ENCODE measurements around the gene FTO. TPM values are rescaled to one million over a fixed set of nuclear protein-coding genes. Genes with fewer than 3 reads are reported as not detected.
A peak's percentile ranks its signal among the peaks of the same experiment; 100 is the strongest.

FTO gene
- polyA plus RNA-seq, 2 of the 4 experiments (the other 2 are of a cell fraction), result 48.7 to 101 TPM

DNA sequence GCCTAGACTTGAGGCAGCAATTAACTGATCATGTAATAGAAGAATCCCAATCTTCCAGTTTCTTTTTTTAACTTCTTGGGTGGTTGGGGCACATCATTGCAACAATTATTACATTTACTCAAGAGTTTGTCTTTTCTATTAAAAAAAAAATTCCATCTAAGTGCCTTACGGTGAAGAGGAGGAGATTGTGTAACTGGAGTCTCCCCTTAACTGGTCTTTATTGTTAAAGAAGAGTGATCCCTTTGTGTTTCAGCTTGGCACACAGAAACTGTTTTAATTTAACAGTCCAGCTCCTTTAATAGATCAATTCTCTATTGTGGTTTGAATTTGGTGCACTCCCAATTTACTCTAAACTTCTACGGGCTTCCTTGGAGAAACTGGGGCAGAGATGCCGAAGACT is 75.2 kb downstream of the FTO start:
- no peak for ATAC-seq
- TF ChIP-seq ZFP36 (IDR thresholded peaks at IDR 0.05; ENCODE audit: borderline replicate concordance, partially characterized antibody) (no peak), BHLHE40 (IDR thresholded peaks at IDR 0.05; ENCODE audit: low read depth, low read length) (no peak), RAD21 (conservative IDR thresholded peaks at IDR 0.05 in 1 of 2, IDR thresholded peaks at IDR 0.05 in 1 of 2) (no peak)
- H3K4me3 ChIP-seq, result no peak overlapping the region
- no peak for FAIRE-seq
- H3K4me1 ChIP-seq, result peaks cover 81% of the 10 kb centered on the region
- ChIA-PET CTCF (no interaction called here), POLR2A (no interaction called here)
- no peak for DNase-seq (ENCODE audit: low read depth in 1 of 2, low spot score in 1 of 2)
- H3K27ac ChIP-seq, result peak overlapping the region in 1 of 2 experiments; percentile 67; a peak in 2 of 6 replicates
- H3K4me2 ChIP-seq, result no peak overlapping the region
- 87% methylated on average over 3 of the region's 3 CpGs for WGBS (ENCODE audit: missing lambda C conversion rate)
- H3K9me3 ChIP-seq, result no peaks in the 10 kb centered on the region

DNA sequence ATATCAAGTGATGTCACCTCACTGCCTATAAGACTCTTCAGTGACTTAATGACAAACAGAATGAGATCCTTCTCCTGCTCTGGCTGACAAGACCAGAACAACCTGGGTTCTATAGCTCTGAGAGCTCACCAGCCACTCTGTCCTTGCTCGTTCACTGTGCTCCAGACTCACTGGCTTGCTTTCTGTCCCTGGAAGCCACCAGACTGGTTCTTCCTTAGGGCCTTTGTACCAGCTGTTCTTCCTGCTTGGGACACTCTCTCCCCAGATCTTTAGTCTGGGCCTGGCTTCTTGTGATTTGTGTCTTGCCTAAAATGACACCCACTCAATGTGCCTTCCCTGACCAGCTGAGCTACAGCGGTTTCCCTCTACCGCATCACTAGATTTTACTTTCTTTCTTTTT is 76.1 kb downstream of the FTO start:
- CTCF ChIA-PET, result interaction anchor here (1.1 kb wide), 1 partner anchor 1158 kb away, joined by 3 read pairs; no protein-coding TSS in a partner anchor
- Histone ChIP-seq H3K27ac (peak overlapping the region; percentile 59 to 67; a peak in 5 of 6 replicates), H3K4me2 (peak overlapping the region; percentile 75; the same call in 2 of the 3 replicates), H3K4me1 (peaks cover 81% of the 10 kb centered on the region), H3K4me3 (no peak overlapping the region), H3K9me3 (no peaks in the 10 kb centered on the region)
- FAIRE-seq (no peak), DNase-seq (ENCODE audit: low read depth in 1 of 2, low spot score in 1 of 2) (no peak), ATAC-seq (no peak)
- WGBS (ENCODE audit: missing lambda C conversion rate), result 99% methylated on average over 3 of the region's 3 CpGs
- no peak for TF ChIP-seq RFX5 (IDR thresholded peaks at IDR 0.05)
- no peak for TF ChIP-seq RNF2 (IDR thresholded peaks at IDR 0.05; ENCODE audit: borderline replicate concordance, low read depth)
- POLR2A ChIA-PET, result no interaction called here

DNA sequence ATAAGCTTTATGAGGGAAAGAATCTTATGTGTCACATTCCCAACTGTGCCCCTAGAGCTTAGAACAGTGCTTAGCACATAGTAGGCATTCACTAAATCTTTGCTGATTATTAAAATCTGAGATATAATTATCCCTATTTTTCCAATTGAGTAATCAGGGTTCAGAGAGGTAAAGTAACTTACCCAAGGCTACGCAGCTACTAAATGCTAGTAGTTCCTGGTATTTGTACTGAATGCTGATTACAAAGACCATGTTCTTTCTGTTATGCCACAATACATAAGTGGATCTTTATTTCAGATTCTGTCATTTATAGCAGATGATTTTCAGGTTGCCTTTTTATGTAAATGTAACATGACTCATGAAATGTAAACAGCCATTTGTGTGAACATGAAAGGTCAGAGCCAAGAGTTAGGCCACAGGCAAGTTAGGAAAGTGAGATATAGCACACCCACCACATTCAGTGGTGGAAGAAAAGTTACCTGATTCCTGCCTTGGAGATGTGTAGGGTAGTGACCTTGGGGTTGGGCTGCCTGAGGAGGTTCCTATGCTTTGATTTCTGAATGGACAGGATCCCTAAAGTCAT is 77.2 kb downstream of the FTO start:
- H3K4me1 ChIP-seq, result peaks cover 77% of the 10 kb centered on the region

DNA sequence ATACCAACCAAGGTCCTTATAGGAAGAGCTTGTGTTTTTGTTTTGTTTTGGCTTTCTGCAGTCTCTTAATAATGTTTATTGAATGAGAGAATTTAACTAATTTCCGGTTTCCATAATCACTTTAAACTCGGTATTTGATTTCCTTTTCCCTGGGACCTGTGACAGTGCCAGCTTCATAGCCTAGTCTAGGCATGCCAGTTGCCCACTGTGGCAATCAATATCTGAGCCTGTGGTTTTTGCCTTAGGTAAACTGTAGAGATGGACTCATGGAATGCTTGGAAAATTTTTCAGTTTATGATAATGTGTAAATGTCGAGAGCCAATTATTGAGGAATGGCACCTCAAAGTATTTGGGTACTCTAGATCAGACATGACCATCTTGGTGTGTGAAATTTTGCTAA is 78.2 kb downstream of the FTO start:
- FAIRE-seq, result no peak

More for the DNA sequence above, 77.2 kb downstream of the FTO start:
- CTCF ChIA-PET, result interaction anchor here (0.6 to 1.2 kb wide), 3 partner anchors 12 to 1424 kb away, joined by 3 to 4 read pairs (median 3); no protein-coding TSS in a partner anchor
- peak overlapping the region; percentile 56 to 59 for H3K27ac ChIP-seq
- POLR2A ChIA-PET, result no interaction called here
- FAIRE-seq, result peak; percentile 89
- no peaks in the 10 kb centered on the region for H3K9me3 ChIP-seq
- whole genome bisulfite sequencing (ENCODE audit: missing lambda C conversion rate), result 77% methylated on average over 1 of the region's 1 CpG
- DNase-seq (ENCODE audit: low read depth in 1 of 2, low spot score in 1 of 2), result peak in 1 of 2 experiments; percentile 45
- TF ChIP-seq, protein P1, sequence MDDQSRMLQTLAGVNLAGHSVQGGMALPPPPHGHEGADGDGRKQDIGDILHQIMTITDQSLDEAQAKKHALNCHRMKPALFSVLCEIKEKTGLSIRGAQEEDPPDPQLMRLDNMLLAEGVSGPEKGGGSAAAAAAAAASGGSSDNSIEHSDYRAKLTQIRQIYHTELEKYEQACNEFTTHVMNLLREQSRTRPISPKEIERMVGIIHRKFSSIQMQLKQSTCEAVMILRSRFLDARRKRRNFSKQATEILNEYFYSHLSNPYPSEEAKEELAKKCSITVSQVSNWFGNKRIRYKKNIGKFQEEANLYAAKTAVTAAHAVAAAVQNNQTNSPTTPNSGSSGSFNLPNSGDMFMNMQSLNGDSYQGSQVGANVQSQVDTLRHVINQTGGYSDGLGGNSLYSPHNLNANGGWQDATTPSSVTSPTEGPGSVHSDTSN (IDR thresholded peaks at IDR 0.05), result no peak
- peak; percentile 47; the same call in 1 of the 2 replicates for TF ChIP-seq JUNB (IDR thresholded peaks at IDR 0.05)
- TF ChIP-seq FOSL2 (IDR thresholded peaks at IDR 0.05), result peak; percentile 41; the same call in 1 of the 2 replicates
- TF ChIP-seq FOSL2 (CRISPR knock-in tag; IDR thresholded peaks at IDR 0.05), result peak; percentile 81
- peak overlapping the region; percentile 75 for H3K4me2 ChIP-seq
- ATAC-seq, result peak in 1 of 2 experiments; percentile 59; a peak in 3 of 6 replicates
- no peak overlapping the region for H3K4me3 ChIP-seq

DNA sequence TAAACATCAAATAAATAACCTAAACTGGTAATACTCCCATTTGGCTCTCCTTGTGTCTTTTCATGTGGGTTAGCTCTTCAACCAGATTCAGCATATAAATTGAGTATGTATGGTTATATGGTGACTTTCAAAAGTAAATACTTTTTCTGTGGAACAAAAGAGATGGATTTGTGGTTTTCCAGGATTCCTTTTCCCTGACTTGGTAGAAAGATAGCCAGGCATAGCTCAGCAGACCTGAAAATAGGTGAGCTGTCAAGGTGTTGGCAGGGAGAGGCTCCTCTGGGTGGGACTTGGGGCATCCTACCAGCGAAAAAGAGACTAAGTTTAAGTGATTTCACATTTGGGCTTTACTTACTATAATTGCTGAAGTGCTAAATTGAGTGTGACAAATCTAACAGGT is 80.3 kb downstream of the FTO start:
- ChIA-PET CTCF (interaction anchor here (0.7 to 1.5 kb wide), 3 partner anchors 9 to 15 kb away, joined by 3 to 6 read pairs (median 4); no protein-coding TSS in a partner anchor), POLR2A (no interaction called here)
- ATAC-seq (no peak), DNase-seq (ENCODE audit: low read depth in 1 of 2, low spot score in 1 of 2) (no peak), FAIRE-seq (no peak)
- Histone ChIP-seq H3K4me3 (no peak overlapping the region), H3K4me2 (0 out of 3 replicates have a peak overlapping the region, but pooled peaks have one; percentile 3), H3K27ac (peak overlapping the region in 1 of 2 experiments; percentile 60; a peak in 3 of 6 replicates), H3K9me3 (no peaks in the 10 kb centered on the region), H3K4me1 (peaks cover 68% of the 10 kb centered on the region)
- 82% methylated on average over 1 of the region's 1 CpG for WGBS (ENCODE audit: missing lambda C conversion rate)
- TF ChIP-seq MAFK (IDR thresholded peaks at IDR 0.05; ENCODE audit: partially characterized antibody) (no peak), SREBF2 (IDR thresholded peaks at IDR 0.05) (no peak), FOXS1 (CRISPR knock-in tag; IDR thresholded peaks at IDR 0.05) (no peak), CEBPB (IDR thresholded peaks at IDR 0.05) (no peak), EHF (CRISPR knock-in tag; IDR thresholded peaks at IDR 0.05) (no peak), ZFP36 (IDR thresholded peaks at IDR 0.05; ENCODE audit: borderline replicate concordance, partially characterized antibody) (no peak), EHMT2 (IDR thresholded peaks at IDR 0.05; ENCODE audit: low read depth) (no peak), ESRRA (IDR thresholded peaks at IDR 0.05; ENCODE audit: borderline replicate concordance, low read length) (no peak), ZNF302 (CRISPR knock-in tag; IDR thresholded peaks at IDR 0.05) (no peak)
- TF ChIP-seq, protein P2, sequence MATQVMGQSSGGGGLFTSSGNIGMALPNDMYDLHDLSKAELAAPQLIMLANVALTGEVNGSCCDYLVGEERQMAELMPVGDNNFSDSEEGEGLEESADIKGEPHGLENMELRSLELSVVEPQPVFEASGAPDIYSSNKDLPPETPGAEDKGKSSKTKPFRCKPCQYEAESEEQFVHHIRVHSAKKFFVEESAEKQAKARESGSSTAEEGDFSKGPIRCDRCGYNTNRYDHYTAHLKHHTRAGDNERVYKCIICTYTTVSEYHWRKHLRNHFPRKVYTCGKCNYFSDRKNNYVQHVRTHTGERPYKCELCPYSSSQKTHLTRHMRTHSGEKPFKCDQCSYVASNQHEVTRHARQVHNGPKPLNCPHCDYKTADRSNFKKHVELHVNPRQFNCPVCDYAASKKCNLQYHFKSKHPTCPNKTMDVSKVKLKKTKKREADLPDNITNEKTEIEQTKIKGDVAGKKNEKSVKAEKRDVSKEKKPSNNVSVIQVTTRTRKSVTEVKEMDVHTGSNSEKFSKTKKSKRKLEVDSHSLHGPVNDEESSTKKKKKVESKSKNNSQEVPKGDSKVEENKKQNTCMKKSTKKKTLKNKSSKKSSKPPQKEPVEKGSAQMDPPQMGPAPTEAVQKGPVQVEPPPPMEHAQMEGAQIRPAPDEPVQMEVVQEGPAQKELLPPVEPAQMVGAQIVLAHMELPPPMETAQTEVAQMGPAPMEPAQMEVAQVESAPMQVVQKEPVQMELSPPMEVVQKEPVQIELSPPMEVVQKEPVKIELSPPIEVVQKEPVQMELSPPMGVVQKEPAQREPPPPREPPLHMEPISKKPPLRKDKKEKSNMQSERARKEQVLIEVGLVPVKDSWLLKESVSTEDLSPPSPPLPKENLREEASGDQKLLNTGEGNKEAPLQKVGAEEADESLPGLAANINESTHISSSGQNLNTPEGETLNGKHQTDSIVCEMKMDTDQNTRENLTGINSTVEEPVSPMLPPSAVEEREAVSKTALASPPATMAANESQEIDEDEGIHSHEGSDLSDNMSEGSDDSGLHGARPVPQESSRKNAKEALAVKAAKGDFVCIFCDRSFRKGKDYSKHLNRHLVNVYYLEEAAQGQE (IDR thresholded peaks at IDR 0.05), result no peak

More for the DNA sequence above, 78.2 kb downstream of the FTO start:
- no peak overlapping the region for H3K4me3 ChIP-seq
- ATAC-seq (no peak), DNase-seq (ENCODE audit: low read depth in 1 of 2, low spot score in 1 of 2) (no peak)
- peaks cover 68% of the 10 kb centered on the region for H3K4me1 ChIP-seq
- no peak for TF ChIP-seq EHF (CRISPR knock-in tag; IDR thresholded peaks at IDR 0.05)
- TF ChIP-seq POLR2A (IDR thresholded peaks at IDR 0.05; ENCODE audit: low read length), result no peak
- TF ChIP-seq PHF8 (IDR thresholded peaks at IDR 0.05; ENCODE audit: borderline replicate concordance, low read depth), result no peak
- no peak for TF ChIP-seq MAZ (IDR thresholded peaks at IDR 0.05; ENCODE audit: borderline replicate concordance, low read depth, low read length)
- TF ChIP-seq MAFK (IDR thresholded peaks at IDR 0.05; ENCODE audit: partially characterized antibody), result no peak
- TF ChIP-seq ESRRA (IDR thresholded peaks at IDR 0.05; ENCODE audit: borderline replicate concordance, low read length), result no peak
- no peak for TF ChIP-seq GATA3 (IDR thresholded peaks at IDR 0.05; ENCODE audit: borderline replicate concordance)
- TF ChIP-seq JUN (IDR thresholded peaks at IDR 0.05), result no peak
- no peak for TF ChIP-seq NR3C1 (IDR thresholded peaks at IDR 0.05)
- TF ChIP-seq JUNB (IDR thresholded peaks at IDR 0.05), result no peak
- no peak for TF ChIP-seq MYC (IDR thresholded peaks at IDR 0.05; ENCODE audit: borderline replicate concordance, low read length)
- no peak for TF ChIP-seq KDM1A (IDR thresholded peaks at IDR 0.05; ENCODE audit: low read depth)
- WGBS (ENCODE audit: missing lambda C conversion rate), result 89% methylated on average over 3 of the region's 3 CpGs
- ChIA-PET POLR2A (no interaction called here), CTCF (interaction anchor here (1.0 to 1.2 kb wide), 3 partner anchors 9 to 351 kb away, joined by 3 to 4 read pairs (median 3); no protein-coding TSS in a partner anchor)
- H3K27ac ChIP-seq, result peak overlapping the region; percentile 56 to 59; a peak in 4 of 6 replicates
- no peak overlapping the region; the same call in 2 of the 3 replicates for H3K4me2 ChIP-seq
- no peaks in the 10 kb centered on the region for H3K9me3 ChIP-seq

Data from A549 (cell line).